M059J (cell line): Measurements from ENCODE around the gene MED13L. TPM values are rescaled to one million over a fixed set of nuclear protein-coding genes. Genes with fewer than 3 reads are reported as not detected.

Experiments
- DNase-seq: peaks from one replicate; pipeline ENCODE4 v3.0.0-alpha.2; 2012; ENCODE audit warnings: low read depth
- total RNA-seq: library from RNA; depleted of rRNA; stranded (reverse); fragments of >200 nt; shearing (Covaris generic); gene quantifications from 2 replicates; pipeline ENCODE4 v1.2.3, GENCODE V29; 2014; rRNA removed

Gene MED13L
- total RNA-seq: 38.6 and 53.0 TPM in 2 replicates

DNA sequence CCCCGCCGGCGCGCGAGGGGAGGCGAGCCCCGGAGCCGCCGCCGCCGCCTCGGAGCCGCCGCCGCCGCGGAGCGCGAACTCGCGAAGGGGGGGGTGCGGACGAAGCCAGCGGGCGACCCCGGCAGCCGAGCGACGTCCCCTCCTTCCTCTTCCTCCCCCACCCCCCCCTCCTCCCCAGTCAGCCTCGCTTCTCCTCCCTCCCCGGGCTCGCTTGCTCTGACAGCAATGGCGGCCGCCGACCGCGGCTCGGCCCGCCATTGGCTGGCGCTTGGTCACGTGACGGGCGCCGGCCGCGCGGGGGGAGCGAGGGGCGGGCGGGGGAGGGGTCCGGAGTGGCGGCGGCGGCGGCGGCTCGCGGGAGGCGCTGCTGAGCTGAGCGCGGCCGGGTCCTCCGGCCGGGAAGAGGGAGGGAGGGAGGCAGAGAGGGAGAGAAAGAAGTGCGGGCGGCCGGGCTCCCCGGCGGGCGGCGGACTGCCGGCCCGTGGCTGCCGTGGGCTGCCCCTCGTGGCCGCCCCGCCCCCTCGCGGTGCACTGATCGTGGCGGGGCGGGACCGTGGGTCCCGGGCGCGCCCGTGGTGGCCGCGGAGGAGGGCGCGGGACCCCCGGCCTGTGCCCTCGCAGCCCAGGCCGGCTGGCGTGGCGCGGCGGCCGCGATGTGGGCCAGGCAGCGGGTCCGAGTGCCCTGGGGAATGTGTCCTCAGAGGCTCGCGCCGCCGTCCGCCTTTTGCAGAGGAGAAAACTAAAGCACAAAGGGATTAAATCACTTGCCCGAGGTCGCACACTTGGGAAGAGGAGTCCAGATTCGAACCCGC is at the start of gene MED13L:
TSS of gene MED13L (minus strand) at position 227 of the 812 bp plus-strand sequence. CDS start 562 bp downstream, outside the sequence.
- DNase-seq: peak; percentile 77

DNA sequence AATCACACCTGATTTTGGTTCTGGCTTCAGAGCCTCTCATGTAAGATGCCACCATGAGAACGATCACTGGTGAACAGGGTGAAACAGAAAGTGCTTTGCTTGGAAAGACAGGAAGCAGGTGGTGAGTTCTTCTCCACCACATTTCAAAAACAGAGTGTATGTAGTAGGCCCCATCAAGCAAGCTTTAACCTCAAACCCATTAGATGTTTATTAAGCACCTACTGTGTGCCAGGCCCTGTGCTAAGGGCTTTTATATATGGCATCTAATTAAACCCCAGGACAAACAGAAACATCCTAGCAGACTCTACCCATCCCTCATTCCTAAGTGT is 47.8 kb upstream of the MED13L start:
- no peak for DNase-seq

DNA sequence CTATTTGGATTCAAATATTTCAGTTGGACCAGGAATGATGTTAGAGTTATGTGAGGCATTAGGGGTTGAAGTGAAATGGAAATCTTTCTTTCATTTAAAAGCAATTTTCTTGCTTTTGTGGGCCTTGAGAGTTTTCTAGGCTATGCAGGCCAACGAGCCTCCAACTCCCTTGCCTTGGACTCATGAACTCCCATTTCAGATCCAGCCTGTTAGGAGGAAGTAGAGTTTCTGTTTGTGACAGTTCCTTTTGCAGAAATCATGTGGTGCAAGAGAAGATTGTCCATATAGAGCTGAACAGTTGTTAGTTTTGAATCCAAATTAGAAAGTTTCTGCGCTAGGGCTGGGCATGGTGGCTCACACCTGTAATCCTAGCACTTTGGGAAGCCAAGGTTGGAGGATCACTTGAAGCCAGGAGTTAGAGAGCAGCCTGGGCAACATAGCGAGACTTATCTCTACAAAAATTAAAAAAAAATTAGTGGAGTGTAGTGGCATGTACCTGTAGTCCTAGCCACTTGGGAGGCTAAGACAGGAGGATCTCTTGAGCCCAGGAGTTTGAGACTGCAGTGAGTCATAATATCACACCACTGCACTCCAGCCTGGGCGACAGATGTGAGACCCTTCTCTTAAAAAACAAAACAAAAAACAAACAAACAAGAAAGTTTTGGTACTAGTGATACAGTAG is 47.3 kb upstream of the MED13L start:
- no peak for DNase-seq

DNA sequence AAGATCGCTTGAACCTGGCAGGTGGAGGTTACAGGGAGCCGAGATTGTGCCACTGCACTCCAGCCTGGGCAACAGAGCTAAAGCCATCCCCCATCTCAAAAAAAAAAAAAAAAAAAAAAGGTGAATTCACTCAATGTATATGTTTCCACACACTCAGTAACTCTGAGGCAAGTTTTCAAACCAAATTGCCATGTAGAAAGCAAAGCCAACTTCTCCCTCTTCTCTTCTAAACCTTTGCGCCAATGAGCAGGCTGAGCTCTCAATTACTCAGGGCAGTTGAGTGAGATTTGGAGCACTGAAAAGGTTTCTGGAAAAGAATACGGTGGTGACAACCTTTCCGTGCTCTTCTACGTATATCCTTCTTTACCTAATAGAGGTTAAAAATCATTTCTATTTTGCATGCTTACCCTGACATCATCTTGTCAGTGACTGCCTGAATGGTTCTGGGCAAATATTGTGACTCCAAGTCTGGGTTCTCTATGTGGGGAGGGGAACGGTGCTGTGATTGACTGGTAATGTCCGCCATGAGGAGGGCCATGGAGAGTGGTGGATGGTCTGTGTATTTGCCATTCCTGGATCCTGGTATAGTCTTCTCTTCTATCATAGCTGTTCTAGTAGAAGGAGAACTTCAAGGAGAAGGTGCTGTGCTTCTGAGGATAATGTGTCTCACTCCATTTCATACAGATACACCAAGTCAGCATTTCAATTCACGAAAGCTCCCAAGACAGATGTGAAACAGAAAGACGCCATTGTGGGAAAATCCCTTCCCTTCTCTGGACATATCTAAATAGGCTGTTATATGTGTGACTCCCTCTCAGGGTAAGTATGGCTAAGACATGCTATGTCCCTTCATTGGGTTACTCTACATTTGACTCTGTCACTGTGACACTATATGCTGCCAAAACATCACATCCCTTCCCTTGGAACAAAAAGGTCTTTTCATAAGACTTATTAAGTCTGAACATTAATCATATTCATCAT is 46.2 kb upstream of the MED13L start:
- DNase-seq: no peak

DNA sequence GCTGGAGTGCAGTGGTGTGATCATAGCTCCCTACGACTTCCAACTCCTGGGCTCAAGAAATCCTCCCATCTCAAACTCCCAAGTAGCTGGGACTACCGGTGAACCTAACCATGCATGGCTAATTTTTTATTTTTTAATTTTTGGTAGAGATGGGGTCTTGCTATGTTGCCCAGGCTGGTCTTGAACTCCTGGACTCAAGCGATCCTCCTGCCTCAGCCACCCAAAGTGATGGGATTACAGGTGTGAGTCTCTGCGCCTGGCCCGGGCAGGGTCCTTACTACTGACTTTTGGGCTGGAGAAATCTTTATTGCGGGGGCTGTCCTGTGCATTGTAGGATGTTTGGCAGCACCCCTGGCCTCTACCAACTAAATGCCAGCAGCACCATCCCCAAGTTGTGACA is 44.4 kb upstream of the MED13L start:
- no peak for DNase-seq

DNA sequence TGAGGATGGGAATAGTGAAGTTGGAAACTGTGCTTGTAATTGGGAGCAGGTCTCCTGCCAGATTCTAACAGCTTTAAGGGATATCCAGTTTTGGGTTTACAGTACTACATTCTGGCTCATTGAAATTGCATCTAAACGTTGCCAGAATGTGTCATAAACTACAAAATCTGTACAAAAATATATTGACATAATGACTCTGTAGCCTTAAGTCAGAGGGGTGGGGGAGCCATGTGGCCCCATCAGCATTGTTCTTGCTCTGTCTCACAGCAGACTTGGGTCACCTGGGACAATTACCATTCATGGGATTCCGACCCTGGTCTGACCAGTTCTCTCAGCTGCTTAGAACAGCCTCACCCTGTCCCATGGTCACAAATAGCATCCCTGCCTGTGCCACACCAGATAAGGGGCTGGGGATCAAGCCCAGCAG is 43.3 kb upstream of the MED13L start:
- peak; percentile 10 for DNase-seq

DNA sequence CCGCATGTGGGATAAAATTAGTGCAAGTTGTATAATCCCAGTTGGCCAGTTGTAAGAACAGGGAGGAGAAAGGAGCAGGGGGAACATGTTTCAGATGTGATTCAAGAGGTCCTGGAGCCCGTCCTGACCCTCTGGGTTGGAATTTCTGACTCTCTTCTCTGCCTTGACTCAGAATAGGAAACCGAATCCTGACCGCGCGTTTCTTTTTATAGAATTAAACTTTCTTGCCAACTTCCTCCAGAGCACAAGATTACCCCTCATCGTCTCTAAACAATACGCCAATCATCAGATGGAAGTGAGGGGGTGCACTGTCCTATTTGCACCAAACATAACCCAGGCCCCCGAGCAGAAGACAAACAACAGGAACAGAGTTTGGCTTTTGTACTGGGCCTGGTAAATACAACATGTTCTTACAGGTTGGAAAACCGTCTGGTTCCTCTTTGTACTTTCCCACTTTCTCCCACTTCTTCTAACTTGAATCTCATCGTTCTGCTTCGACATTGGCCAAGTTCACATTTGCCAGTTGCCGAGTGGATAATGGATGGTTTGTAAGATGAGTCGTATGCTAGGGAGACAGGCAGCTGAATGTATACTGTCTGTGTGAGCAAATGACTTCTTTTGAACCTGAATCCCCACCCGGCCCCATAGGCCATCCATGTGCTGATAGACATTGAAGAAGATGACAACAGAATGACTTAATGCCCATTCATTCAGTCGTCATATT is 42.6 kb upstream of the MED13L start:
- DNase-seq: peak; percentile 92

DNA sequence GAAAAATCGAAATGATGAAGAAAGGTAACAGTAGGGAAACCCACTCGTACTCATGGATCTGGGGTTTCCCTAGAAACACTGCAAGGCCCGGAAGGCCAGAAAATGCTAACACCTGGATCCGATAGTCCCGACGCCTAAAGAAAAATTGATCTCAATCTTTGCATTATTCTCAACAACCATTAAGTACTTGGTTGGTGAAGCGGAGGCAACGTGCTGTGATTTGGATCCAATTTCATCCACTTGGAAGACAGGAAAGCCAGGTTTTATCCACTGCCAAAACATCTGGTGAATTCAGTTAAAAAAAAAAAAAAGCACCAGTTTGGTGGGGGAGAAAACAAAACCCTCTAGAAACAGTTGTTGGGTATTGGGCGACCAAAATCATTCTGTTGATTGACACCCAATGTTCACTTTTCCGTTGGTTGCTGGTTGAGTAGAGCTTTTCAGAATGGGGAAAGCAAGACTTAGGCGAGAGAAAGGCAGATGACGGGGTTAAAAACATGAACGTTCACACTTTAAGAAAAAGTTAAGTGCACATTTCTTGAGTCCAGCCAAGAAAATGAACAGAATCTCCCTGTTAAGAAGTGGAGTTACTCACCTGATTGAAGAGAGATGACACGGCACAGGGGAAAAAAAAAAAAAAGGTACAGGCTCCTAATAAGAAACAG is 41.9 kb upstream of the MED13L start:
- DNase-seq: no peak

DNA sequence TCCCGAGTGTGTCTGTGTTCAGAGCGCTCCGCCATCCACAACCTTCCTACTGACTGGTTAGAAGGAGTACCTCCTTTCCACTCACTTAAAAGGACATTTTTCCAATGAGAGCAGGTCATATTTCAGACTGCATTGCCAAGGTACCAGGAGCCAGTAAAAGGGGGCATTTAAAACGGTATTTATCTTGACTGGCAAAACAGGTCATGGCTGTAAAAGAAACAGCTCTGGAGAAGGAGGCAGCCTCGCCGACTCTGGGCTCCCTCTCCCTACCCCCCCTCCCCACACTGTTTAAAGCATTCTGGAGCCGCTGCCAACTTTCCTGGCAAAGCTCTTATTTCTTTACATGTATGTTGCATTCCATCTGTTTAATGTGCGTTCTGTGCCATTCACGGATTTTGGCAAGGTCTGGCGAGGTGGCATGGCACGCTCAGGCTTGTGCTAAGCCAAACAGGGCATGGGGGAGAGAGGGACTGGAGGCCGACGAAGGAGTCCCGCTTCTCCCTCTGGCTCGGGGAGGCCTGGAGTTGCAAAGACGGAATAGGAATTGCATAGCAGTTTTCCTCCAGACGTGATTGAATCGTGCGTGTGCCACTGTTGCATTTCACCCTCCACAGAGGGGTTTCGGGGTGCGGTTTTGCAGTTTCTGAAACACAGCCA is 41.2 kb upstream of the MED13L start:
- DNase-seq: no peak

DNA sequence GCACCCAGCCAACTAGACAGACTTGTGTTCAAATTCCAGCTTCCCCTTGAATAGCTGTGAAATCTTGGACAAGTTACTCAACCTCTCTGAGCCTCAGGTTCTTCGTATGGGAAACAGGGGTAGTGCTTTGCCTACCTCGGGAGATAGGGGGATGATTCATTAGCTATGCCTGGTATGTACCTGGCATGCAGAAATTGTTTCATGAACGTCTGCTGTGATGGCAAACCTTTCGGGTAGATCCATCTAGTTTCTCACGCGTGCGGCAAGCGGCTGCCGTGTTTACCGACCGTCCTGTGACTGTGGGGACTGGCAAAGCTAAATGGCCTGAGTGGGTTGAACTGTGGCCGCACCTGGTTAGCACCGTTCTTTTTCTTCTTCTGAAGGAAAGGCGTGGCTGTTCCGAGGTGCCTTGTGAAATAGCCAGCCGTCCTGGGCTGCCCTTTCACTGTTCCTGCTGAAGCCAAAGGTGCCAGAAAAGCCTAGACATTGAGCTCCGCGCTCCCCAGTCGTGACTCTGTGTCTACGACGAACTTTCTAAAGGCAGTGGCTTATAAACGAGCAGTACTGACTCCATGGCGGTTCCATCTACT is 40.6 kb upstream of the MED13L start:
- no peak for DNase-seq

DNA sequence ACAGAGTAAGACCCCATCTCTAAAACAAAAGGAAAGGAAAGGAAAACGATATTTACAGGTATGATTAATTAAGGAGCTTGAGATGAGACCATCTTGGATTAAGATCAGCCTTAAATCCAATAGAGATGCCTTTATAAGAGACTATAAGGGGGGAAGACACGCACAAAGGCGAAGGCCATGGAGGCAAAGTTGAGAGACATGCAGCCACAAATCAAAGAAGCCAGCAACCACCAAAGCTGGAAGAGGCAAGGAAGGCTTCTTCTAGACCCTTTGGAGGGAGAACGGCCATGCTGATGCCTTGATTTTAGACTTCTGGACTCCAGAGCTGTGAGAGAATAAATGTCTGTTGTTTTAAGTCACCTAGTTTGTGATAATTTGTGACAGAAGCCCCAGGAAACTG is 39.6 kb upstream of the MED13L start:
- DNase-seq: no peak

DNA sequence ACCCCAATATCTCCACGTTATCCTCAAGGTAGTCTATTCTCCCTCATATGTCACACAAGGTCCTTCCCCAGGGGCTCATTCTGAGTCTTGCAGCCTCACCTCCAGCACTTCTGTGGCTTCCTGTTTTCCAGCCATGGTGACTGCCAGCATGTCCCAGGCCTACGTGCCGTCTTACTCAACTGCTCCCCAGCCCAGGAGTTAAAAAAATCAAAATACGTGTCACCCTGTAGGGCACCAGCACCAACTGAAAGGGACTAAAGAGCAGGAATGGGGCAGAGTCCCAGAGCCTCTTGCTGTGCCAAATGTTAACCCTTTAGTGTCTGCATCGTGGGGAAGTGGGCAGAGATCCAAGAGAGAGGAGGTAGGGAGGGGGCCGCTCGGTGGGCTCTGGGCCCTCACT is 37.0 kb upstream of the MED13L start:
- peak; percentile 16 for DNase-seq

DNA sequence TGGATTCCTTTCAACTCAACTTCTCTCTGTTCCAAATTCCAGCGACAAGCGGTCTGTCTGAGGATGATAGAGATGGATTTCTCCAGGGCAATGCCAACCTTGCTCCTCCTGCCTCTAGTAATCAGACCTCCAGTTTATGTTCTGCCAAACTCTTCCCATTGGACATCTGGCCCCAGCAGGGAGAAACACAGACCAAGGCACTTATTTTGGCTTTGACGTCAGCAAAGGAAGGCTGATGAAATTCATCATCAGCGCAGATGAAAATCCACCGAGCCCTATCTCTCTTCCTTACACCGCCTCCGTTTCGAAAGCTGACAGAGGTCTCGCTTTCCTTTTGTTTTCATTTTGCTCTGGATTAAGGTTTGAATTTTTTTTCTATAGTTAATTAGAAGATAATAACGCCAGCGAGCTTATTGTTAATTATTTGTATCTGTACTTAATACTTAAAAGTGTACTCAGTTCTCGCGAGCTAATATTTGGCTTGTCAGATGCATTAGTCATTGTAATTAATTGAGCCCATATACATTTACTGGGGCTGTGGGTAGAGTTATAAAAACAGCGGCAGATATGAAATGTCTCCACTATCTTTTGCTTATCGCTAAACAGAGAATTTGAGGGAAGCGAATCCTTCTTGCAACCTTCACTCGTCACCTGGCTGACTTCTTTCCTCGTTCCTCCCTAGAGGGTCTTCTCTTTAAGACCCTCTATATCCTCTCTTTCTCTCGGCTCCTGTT is 35.9 kb upstream of the MED13L start:
- no peak for DNase-seq

DNA sequence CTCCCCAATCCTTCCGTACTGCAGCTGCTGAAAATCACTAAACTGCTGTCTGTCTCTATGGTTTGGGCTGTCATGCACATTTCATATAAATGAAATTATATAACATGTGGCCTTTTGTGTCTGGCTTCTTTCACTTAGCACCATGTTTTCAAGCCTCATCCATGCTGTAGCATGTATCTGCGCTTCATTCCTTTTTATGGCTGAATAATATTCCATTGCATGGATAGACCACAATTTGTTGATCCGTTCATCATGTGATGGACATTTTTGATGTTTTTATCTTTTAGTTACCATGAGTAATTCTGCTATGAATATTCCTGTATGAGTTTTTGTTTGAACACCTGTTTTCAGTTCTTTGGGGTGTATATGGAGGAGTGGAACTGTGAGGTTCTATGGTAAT is 32.6 kb upstream of the MED13L start:
- no peak for DNase-seq

DNA sequence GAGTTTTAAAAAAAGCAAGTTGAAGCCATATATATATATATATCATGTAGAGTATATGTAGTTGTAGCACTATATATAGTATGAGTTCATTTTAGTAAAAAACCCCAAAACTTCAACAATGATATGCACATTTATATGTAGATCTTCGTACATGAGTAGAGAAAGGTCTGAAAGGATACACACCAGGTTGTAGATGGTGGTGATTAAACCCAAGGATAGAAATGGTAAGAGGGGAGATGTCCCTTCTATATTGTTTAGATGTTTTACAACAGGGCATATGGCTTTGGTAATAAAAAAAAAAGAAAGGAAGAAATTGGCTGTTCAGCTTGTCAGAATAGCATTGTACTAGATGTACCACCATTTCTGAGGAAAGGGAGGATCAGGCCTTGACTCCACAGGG is 31.9 kb upstream of the MED13L start:
- DNase-seq: no peak

DNA sequence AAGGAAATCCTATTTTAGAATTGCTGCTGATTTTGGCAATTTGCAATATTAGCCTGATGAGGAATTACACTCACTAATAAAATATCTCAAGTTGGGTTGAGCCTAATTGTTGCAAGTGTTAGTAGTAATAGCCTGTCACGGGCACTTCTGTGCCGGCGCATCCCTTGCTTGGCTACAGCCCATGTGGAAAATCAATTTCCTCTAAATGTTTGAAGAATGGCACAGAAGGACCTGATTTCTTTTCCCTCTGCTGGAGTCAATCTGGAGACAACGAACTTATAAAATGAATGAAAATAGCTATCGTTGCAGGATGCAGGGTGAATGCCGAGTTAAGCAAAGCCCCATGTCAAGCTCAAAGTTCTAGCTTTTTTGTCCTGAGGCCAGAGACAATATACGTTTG is 31.2 kb upstream of the MED13L start:
- no peak for DNase-seq

DNA sequence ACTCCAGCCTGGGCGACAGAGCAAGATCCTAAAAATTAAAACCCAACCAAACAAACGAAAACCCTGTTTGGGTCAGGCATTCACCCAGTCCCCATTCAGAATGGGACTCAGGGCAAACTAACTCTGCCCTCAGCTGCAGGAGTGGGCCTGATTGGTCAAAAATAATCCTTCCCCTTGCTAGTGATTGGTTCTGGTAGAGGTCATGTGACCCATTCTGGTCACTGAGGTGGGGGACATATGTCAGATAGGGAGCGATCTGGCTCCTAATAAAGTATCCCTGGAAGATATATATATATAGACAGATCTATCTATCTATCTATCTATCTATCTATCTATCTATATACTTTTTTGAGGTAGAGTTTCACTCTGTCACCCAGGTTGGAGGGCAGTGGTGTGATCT is 29.5 kb upstream of the MED13L start:
- DNase-seq: no peak

DNA sequence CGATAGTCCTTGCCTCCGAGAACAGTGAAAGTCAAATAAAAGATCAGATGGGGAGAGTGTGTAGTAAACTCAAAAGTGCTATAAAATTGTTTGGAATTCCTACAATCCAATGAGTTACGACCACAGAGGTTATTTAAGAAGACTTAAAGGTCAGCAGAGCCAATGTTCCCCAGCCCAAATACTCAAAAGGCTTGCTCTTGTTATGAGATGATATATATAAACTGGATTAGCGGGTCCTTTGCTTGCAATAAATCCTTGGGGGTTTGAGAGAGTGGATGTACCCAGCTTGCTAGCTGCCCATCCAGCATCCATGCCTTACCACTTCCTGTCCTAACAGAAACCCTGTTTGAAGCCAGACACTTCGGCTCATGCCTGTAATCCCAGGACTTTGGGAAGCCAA is 29.0 kb upstream of the MED13L start:
- DNase-seq: no peak

DNA sequence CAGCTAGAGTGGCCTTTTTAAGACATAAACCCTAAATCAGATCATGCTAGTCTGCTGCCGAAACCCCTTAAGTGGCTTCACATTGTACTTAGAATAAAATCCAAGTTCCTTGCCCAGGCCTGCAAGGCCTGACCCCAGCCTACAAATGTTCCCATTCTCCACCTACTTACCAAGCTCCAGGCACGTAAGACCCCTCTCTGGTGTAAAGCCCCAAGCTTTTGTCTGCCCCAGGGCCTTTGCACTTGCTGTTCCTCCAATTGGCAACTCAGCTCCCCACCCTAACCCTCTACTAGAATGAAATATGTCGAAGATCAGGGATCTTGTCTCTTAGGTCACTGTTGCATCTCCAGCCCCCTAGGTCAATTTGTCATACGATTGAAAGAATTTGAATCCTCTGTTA is 27.1 kb upstream of the MED13L start:
- no peak for DNase-seq
